Astrocyte of the cerebellum (primary cell): Measurements from ENCODE around the gene DNMT3A.

Experiments used
- DNase-seq: peaks from one replicate; pipeline ENCODE4 v3.0.0-alpha.2; 2011; ENCODE audit warnings: low read depth
- H3K4me3 ChIP-seq: 2 replicates; pipeline ENCODE4 v1.5.1; 2011; ENCODE audit warnings: mild to moderate bottlenecking, low read depth, low read length, moderate library complexity
- in situ Hi-C: cut with HindIII; loops from 2 replicates; pipeline ENCODE4 v1.10.0; 2017; ENCODE audit warnings: low sequenced_read_pairs
- TF ChIP-seq, protein P1 (sequence below): IDR thresholded peaks from 2 replicates; pipeline ENCODE4 v1.5.1; 2012; ENCODE audit warnings: low read length, low read depth, moderate library complexity, mild to moderate bottlenecking; ENCODE audit errors: missing control alignments

The DNMT3A gene

GRCh38 chr2:25255745-25256487, 85.8 kb downstream of the DNMT3A start:
- no peak overlapping the region for H3K4me3 ChIP-seq
- TF ChIP-seq, protein P1, sequence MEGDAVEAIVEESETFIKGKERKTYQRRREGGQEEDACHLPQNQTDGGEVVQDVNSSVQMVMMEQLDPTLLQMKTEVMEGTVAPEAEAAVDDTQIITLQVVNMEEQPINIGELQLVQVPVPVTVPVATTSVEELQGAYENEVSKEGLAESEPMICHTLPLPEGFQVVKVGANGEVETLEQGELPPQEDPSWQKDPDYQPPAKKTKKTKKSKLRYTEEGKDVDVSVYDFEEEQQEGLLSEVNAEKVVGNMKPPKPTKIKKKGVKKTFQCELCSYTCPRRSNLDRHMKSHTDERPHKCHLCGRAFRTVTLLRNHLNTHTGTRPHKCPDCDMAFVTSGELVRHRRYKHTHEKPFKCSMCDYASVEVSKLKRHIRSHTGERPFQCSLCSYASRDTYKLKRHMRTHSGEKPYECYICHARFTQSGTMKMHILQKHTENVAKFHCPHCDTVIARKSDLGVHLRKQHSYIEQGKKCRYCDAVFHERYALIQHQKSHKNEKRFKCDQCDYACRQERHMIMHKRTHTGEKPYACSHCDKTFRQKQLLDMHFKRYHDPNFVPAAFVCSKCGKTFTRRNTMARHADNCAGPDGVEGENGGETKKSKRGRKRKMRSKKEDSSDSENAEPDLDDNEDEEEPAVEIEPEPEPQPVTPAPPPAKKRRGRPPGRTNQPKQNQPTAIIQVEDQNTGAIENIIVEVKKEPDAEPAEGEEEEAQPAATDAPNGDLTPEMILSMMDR: no peak
- no peak for DNase-seq
- in situ Hi-C loops: no loop called here

GRCh38 chr2:25254961-25255360, 86.8 kb downstream of the DNMT3A start:
- in situ Hi-C loops: no loop called here
- no peak overlapping the region for H3K4me3 ChIP-seq
- TF ChIP-seq, protein P1: no peak
- no peak for DNase-seq

- DNase-seq: no peak
- TF ChIP-seq, protein P1: no peak
- in situ Hi-C loops: no loop called here
- H3K4me3 ChIP-seq: no peak overlapping the region
Measured at GRCh38 chr2:25253153-25253626, 88.5 kb downstream of the DNMT3A start.

- no peak for DNase-seq
- TF ChIP-seq, protein P1: no peak
Measured at GRCh38 chr2:25252291-25253152, 89.2 kb downstream of the DNMT3A start.

GRCh38 chr2:25251422-25252273, 90.1 kb downstream of the DNMT3A start:
- TF ChIP-seq, protein P1: no peak
- DNase-seq: no peak
- in situ Hi-C loops: no loop called here
- H3K4me3 ChIP-seq: peak overlapping the region; percentile 46

More at GRCh38 chr2:25252291-25253152, 89.2 kb downstream of the DNMT3A start:
- in situ Hi-C loops: no loop called here
- peak overlapping the region; percentile 46 for H3K4me3 ChIP-seq

DNA sequence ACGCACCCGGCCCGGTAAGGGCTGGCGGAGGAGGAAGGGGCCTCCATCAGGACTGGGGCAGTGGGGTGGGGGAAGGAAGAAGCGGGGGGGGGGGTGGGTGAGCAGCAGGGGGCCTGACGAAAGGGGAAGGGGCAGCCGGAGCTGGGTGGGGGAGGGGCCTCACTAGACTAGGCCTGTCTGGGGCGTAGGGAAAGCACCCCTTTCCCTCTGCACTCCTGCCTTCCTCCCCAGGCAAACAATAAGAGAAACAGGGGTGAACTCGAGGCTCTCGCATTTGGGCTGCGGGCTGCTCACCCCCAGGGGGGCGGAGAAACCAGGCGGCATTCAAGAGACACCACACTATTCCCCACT, 90.7 kb downstream of the DNMT3A start:
- no peak for DNase-seq
- H3K4me3 ChIP-seq: peak overlapping the region; percentile 46
- in situ Hi-C loops: no loop called here
- TF ChIP-seq, protein P1: no peak
